ENCODE results near the gene KBTBD2. TPM values are rescaled to one million over a fixed set of nuclear protein-coding genes. Genes with fewer than 3 reads are reported as not detected.
"Not testable (repeated sequence)": the region's sequence is repeated elsewhere in the genome, so short reads cannot be mapped to it uniquely, and the experiment has no call there.

Gene KBTBD2
- polyA plus RNA-seq, 1 donor, result 69.2 TPM

GRCh38 chr7:32855837-32856775 lies 35.5 kb downstream of the KBTBD2 start:
- DNase-seq, result not testable (repeated sequence)

- not testable (repeated sequence) for DNase-seq
Measured at GRCh38 chr7:32850654-32851053, 40.9 kb downstream of the KBTBD2 start.

DNA sequence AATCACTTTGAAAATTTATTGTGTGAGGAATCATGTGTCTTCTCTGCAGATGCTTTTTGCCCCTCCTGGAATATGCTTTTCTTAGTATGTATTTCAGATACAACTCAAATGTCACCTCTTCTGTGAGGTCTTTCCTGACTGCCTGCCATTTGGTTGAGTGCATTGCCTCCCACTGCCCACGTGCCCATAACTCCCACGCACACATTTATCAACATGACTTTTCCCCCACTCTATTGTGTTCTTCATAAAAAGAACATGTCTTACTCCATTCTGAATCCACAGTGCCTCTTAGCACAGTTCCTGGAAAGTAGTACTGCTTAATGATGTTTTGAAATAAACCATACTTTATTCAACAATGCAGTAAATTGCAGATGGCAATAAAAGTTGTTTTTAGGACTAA lies 42.9 kb downstream of the KBTBD2 start:
- not testable (repeated sequence) for DNase-seq

GRCh38 chr7:32846630-32847225 lies 44.8 kb downstream of the KBTBD2 start:
- DNase-seq, result peak; percentile 55

DNA sequence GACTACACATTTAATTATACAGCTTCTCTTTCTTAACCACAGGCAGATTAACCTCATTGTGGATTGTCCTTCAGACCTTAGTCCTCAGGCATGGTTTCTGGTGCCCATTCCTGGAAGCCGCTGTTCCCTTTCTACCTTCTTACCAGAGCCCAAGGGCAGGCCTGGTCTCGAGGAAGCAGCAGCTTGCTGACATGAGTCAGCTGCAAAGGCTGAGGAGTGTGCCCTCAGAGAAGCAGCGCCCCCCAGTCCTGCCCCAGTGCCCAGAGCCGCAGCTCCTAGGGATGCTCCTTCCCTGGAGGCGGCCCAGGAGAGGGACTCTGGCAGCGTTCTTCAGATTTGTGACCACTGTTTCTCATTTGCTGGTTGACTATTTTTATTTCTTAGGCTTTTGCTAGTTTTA lies 46.8 kb downstream of the KBTBD2 start:
- not testable (repeated sequence) for DNase-seq

GRCh38 chr7:32843763-32844162 lies 47.8 kb downstream of the KBTBD2 start:
- not testable (repeated sequence) for DNase-seq

DNA sequence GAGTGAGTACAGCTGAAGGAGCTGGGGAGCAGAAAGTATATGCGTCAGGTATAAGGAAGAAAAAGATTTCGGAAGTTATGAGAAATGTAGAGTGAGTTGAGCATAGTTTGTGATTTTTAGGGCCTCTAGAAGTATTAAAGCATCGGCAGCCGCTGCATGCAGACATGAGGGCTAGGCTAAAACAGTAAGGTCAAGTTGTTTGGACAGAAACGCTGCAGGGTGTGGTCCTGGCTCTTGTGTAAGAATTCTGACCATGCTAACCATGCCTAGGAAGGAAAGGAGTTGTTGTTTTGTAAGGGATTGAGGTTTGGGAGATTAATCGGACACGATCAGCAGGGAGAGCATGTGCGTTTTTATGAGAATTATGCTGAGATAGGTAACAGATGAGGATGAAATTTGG lies 51.7 kb downstream of the KBTBD2 start:
- DNase-seq, result not testable (repeated sequence)

GRCh38 chr7:32828996-32829752 lies 62.4 kb downstream of the KBTBD2 start:
- DNase-seq, result not testable (repeated sequence)

Other genes with a start within 250 kb of the KBTBD2 start
- 174 TPM for gene FKBP9, start 65.7 kb upstream of the KBTBD2 start, polyA plus RNA-seq (ENCODE audit: insufficient read length)
- 49.7 TPM for gene NT5C3A, start 171.0 kb upstream of the KBTBD2 start, polyA plus RNA-seq (ENCODE audit: insufficient read length)
- 39.3 TPM for gene RP9, start 217.6 kb upstream of the KBTBD2 start, polyA plus RNA-seq (ENCODE audit: insufficient read length)
- gene BBS9, start 237.8 kb upstream of the KBTBD2 start, polyA plus RNA-seq (ENCODE audit: insufficient read length), result 16.3 TPM

Data from left kidney (tissue), 2 donors.